Measurements from ENCODE around the gene NALCN. TPM values are rescaled to one million over a fixed set of nuclear protein-coding genes. Genes with fewer than 3 reads are reported as not detected.

NALCN gene
- total RNA-seq, 2 donors from 2014 or later: 1.6 to 4.6 TPM

Other genes with a start within 250 kb of the NALCN start
- 10 to 100 TPM in 1 of 2 donors, 1 to 10 TPM in 1; 1.3 to 10.4 TPM for gene ITGBL1, start 36.2 kb upstream of the NALCN start, total RNA-seq

Measured in body of pancreas (tissue), 2 donors.